Urothelium cell line (cell line): ENCODE results near the gene SALL1.

Experiments
- DNase-seq: peaks from one replicate; pipeline ENCODE4 v3.0.0; 2011; ENCODE audit warnings: low spot score, mixed read lengths
- FAIRE-seq: peaks from 2 replicates; lab custom pipeline; 2011; peaks lifted over from hg19 to GRCh38; lab: Jason Lieb, UNC

SALL1 gene

GRCh38 chr16:51150888-51151320 lies at the start of gene SALL1:
SALL1 (minus strand) TSS chr16:51151270; CDS start chr16:51151241, 29 bp downstream.
- DNase-seq (no peak), FAIRE-seq (no peak)

GRCh38 chr16:51200793-51201192 lies 49.7 kb upstream of the SALL1 start:
- no peak for DNase-seq

GRCh38 chr16:51197953-51198748 lies 47.1 kb upstream of the SALL1 start:
- DNase-seq: no peak
- FAIRE-seq: no peak

More at GRCh38 chr16:51200793-51201192, 49.7 kb upstream of the SALL1 start:
- FAIRE-seq: no peak

GRCh38 chr16:51193879-51194278 lies 42.8 kb upstream of the SALL1 start:
- DNase-seq (no peak), FAIRE-seq (no peak)

- FAIRE-seq: no peak
These were observed 33.8 kb upstream of the SALL1 start for GRCh38 chr16:51184702-51185433.

GRCh38 chr16:51181503-51181811 lies 30.4 kb upstream of the SALL1 start:
- DNase-seq (no peak), FAIRE-seq (no peak)

More at GRCh38 chr16:51184702-51185433, 33.8 kb upstream of the SALL1 start:
- DNase-seq: no peak

- no peak for DNase-seq
- FAIRE-seq: no peak
These were observed 29.8 kb upstream of the SALL1 start for GRCh38 chr16:51180719-51181502.

GRCh38 chr16:51175081-51175480 lies 24.0 kb upstream of the SALL1 start:
- DNase-seq (no peak), FAIRE-seq (no peak)

GRCh38 chr16:51172368-51172767 lies 21.3 kb upstream of the SALL1 start:
- FAIRE-seq (no peak), DNase-seq (no peak)

- no peak for DNase-seq
- FAIRE-seq: no peak
These were observed 17.7 kb upstream of the SALL1 start for GRCh38 chr16:51168755-51169154.

GRCh38 chr16:51167170-51167895 lies 16.3 kb upstream of the SALL1 start:
- FAIRE-seq: no peak
- DNase-seq: no peak

GRCh38 chr16:51166541-51166940 lies 15.5 kb upstream of the SALL1 start:
- DNase-seq: no peak
- FAIRE-seq: no peak

GRCh38 chr16:51166091-51166490 lies 15.0 kb upstream of the SALL1 start:
- DNase-seq (no peak), FAIRE-seq (no peak)

- no peak for DNase-seq
- FAIRE-seq: no peak
These were observed 14.0 kb upstream of the SALL1 start for GRCh38 chr16:51165043-51165442.

GRCh38 chr16:51164574-51164973 lies 13.5 kb upstream of the SALL1 start:
- DNase-seq (no peak), FAIRE-seq (no peak)

- DNase-seq (no peak), FAIRE-seq (no peak)
These were observed 13.0 kb upstream of the SALL1 start for GRCh38 chr16:51163894-51164566.

GRCh38 chr16:51163366-51163765 lies 12.3 kb upstream of the SALL1 start:
- no peak for DNase-seq
- no peak for FAIRE-seq

GRCh38 chr16:51161440-51162195 lies 10.5 kb upstream of the SALL1 start:
- FAIRE-seq: no peak
- no peak for DNase-seq

GRCh38 chr16:51159865-51160264 lies 8.8 kb upstream of the SALL1 start:
- no peak for FAIRE-seq

More at GRCh38 chr16:51159865-51160264, 8.8 kb upstream of the SALL1 start:
- no peak for DNase-seq
